ENCODE data around the gene GNRHR.

- no peak for TF ChIP-seq POLR2A (IDR thresholded peaks at IDR 0.05; ENCODE audit: low read depth, low read length)
- no peak for TF ChIP-seq POLR2AphosphoS5 (IDR thresholded peaks at IDR 0.05; ENCODE audit: low read depth, low read length)
These were observed 36.5 kb upstream of the GNRHR start for GRCh38 chr4:67790721-67791120.
